Lung (tissue), 12 donors: ENCODE results near the gene AQP4. TPM values are rescaled to one million over a fixed set of nuclear protein-coding genes. Genes with fewer than 3 reads are reported as not detected.

Experiments used
- ATAC-seq: fragments of 200-7000 bp; cut with Tn5 transposase; one replicate; pipeline ENCODE4 v1.9.1; 2020; ENCODE audit warnings: moderate number of reproducible peaks; ENCODE audit not compliant: insufficient read depth, low FRiP score
- DNase-seq, 3 donors: peaks; one replicate each; pipeline ENCODE4 v3.0.0-alpha.2; 2013 to 2017
- H3K27ac ChIP-seq, 2 donors: one replicate each; pipeline ENCODE4 v1.5.1; 2013; ENCODE audit warnings: mild to moderate bottlenecking in 2 of 2, moderate library complexity in 2 of 2, control low read depth in 1 of 2, inconsistent platforms in 1 of 2, low read depth in 1 of 2, low read length in 1 of 2
- H3K27me3 ChIP-seq, 3 donors: one replicate each; pipeline ENCODE4 v1.5.1; 2013; ENCODE audit warnings: low read length in 2 of 3; ENCODE audit not compliant: control insufficient read depth in 3 of 3, insufficient read depth in 3 of 3
- H3K36me3 ChIP-seq, 4 donors: one replicate each; pipeline ENCODE4 v1.5.1; 2013; ENCODE audit warnings: low read length in 4 of 4, mild to moderate bottlenecking in 1 of 4, moderate library complexity in 1 of 4; ENCODE audit not compliant: control insufficient read depth in 4 of 4, insufficient read depth in 4 of 4
- H3K4me1 ChIP-seq, 5 donors: one replicate each; pipeline ENCODE4 v1.5.1; 2013; ENCODE audit warnings: low read length in 5 of 5, mild to moderate bottlenecking in 2 of 5, moderate library complexity in 1 of 5; ENCODE audit not compliant: control insufficient read depth in 5 of 5, insufficient read depth in 5 of 5
- H3K4me3 ChIP-seq: one replicate; pipeline ENCODE4 v1.5.1; 2013; ENCODE audit warnings: mild to moderate bottlenecking, control low read depth, moderate library complexity
- H3K9ac ChIP-seq, 2 donors: one replicate each; pipeline ENCODE4 v1.5.1; 2013; ENCODE audit warnings: low read length in 2 of 2, control low read depth in 1 of 2; ENCODE audit not compliant: insufficient read depth in 1 of 2
- H3K9me3 ChIP-seq, 4 donors: one replicate each; pipeline ENCODE4 v1.5.1; 2013; ENCODE audit warnings: low read length in 3 of 4, mild to moderate bottlenecking in 1 of 4, moderate library complexity in 1 of 4; ENCODE audit not compliant: control insufficient read depth in 4 of 4, insufficient read depth in 3 of 4
- CTCF ChIP-seq: IDR thresholded peaks from 2 replicates; pipeline ENCODE4 v1.5.1; 2012; ENCODE audit warnings: mild to moderate bottlenecking; ENCODE audit errors: control extremely low read depth, extremely low read depth
- WGBS, 2 donors: extraction: QIAGEN DNeasy Blood & Tissue Kit; methylation state at CpG; one replicate each; pipeline ENCODE4 v1.1.7; 2013; 5-methylcytosine and 5-hydroxymethylcytosine counted together
- polyA plus RNA-seq, 2 donors: library from polyadenylated mRNA; stranded (reverse); fragments of 200-250 nt; gene quantifications; one replicate each; pipeline ENCODE4 v1.2.1, GENCODE V29; 2013
- total RNA-seq, 2 donors: library from RNA; depleted of rRNA in 1 of 2; stranded (reverse); fragments of >200 nt in 1 of 2; gene quantifications; one replicate each; pipeline ENCODE4 v1.2.1, GENCODE V29; 2014 to 2021
- donor health status: control.
- donor health status: control.
- donor health status: Bipolar disorder and iron deficiency.
- donor health status: healthy.
- donor health status: DM: yes; HTN: yes; CAD: no.

The AQP4 gene
- total and polyA plus RNA-seq, 4 donors, result 49.5 to 490 (median 165) TPM

GRCh38 chr18:26908906-26909305 is 43.4 kb upstream of the AQP4 start:
- no peak overlapping the region for H3K27ac ChIP-seq
- H3K4me1 ChIP-seq, result no peaks in the 10 kb centered on the region
- no peak for TF ChIP-seq CTCF
- H3K9ac ChIP-seq, result no peak overlapping the region
- ATAC-seq (no peak), DNase-seq (no peak)
- WGBS, 2 donors, result 55 to 66% methylated on average over 3 of the region's 3 CpGs
- H3K27me3 ChIP-seq, result no peaks in the 10 kb centered on the region
- no peaks in the 10 kb centered on the region for H3K9me3 ChIP-seq
- H3K4me3 ChIP-seq, result no peak overlapping the region
- H3K36me3 ChIP-seq, result no peaks in the 10 kb centered on the region

GRCh38 chr18:26902291-26902690 is 36.8 kb upstream of the AQP4 start:
- no peak overlapping the region for H3K27ac ChIP-seq
- TF ChIP-seq CTCF, result no peak
- H3K9ac ChIP-seq, result no peak overlapping the region
- 91 to 93% methylated on average over 5 of the region's 5 CpGs for WGBS, 2 donors
- H3K4me1 ChIP-seq, result no peaks in the 10 kb centered on the region
- H3K4me3 ChIP-seq, result no peak overlapping the region
- no peaks in the 10 kb centered on the region for H3K27me3 ChIP-seq
- H3K36me3 ChIP-seq, result no peaks in the 10 kb centered on the region
- H3K9me3 ChIP-seq, result peaks cover 0 to 7% (median 1%) of the 10 kb centered on the region in 4 donors
- DNase-seq (no peak), ATAC-seq (no peak)

GRCh38 chr18:26901020-26901419 is 35.5 kb upstream of the AQP4 start:
- TF ChIP-seq CTCF, result no peak
- ATAC-seq, result peak; percentile 86

GRCh38 chr18:26894426-26894825 is 28.9 kb upstream of the AQP4 start:
- WGBS, 2 donors, result 47 to 79% methylated on average over 1 of the region's 1 CpG
- Histone ChIP-seq H3K27me3 (no peaks in the 10 kb centered on the region), H3K27ac (no peak overlapping the region), H3K36me3 (no peaks in the 10 kb centered on the region), H3K9me3 (no peaks in the 10 kb centered on the region), H3K4me1 (no peaks in the 10 kb centered on the region), H3K9ac (no peak overlapping the region), H3K4me3 (no peak overlapping the region)
- peak in 2 of 3 donors; percentile 21 to 32 for DNase-seq
- no peak for TF ChIP-seq CTCF
- ATAC-seq, result no peak

More at GRCh38 chr18:26901020-26901419, 35.5 kb upstream of the AQP4 start:
- Histone ChIP-seq H3K4me1 (no peaks in the 10 kb centered on the region), H3K9ac (no peak overlapping the region), H3K4me3 (no peak overlapping the region), H3K36me3 (no peaks in the 10 kb centered on the region), H3K9me3 (peaks cover 0 to 7% (median 1%) of the 10 kb centered on the region in 4 donors), H3K27me3 (no peaks in the 10 kb centered on the region), H3K27ac (no peak overlapping the region)
- DNase-seq, result no peak
